CD4-positive, alpha-beta memory T cell (primary cell): Measurements from ENCODE around the gene ODC1. TPM values are rescaled to one million over a fixed set of nuclear protein-coding genes. Genes with fewer than 3 reads are reported as not detected.

Experiments used
- CTCF ChIA-PET: fragments of 350-600 bp; sonication (Branson Sonifier 250); formaldehyde crosslinking; loops from one replicate; lab custom pipeline; 2021; ENCODE audit warnings: inconsistent platforms; ENCODE audit not compliant: partially characterized antibody; lab: Charles Lee
- POLR2A ChIA-PET: fragments of 350-600 bp; sonication (Branson Sonifier 250); formaldehyde crosslinking; loops from one replicate; lab custom pipeline; 2021; ENCODE audit not compliant: partially characterized antibody; lab: Charles Lee
- DNase-seq, 5 donors: peaks; one replicate each; pipeline versions ENCODE4 v3.0.0 to v3.0.0-alpha.2; 2020 to 2022; ENCODE audit warnings: mixed read lengths in 1 of 5
- H3K27ac ChIP-seq: one replicate; pipeline ENCODE4 v1.7.0; 2013; ENCODE audit warnings: low read depth, low read length
- H3K27me3 ChIP-seq: 2 replicates; pipeline ENCODE4 v1.7.0; 2013; ENCODE audit warnings: mild to moderate bottlenecking, low read length, moderate library complexity; ENCODE audit not compliant: insufficient read depth
- H3K36me3 ChIP-seq: 2 replicates; pipeline ENCODE4 v1.7.0; 2013; ENCODE audit warnings: mild to moderate bottlenecking, low read length, moderate library complexity; ENCODE audit not compliant: insufficient read depth
- H3K4me1 ChIP-seq: 2 replicates; pipeline ENCODE4 v1.7.0; 2013; ENCODE audit warnings: mild to moderate bottlenecking, low read length, moderate library complexity; ENCODE audit not compliant: insufficient read depth
- H3K4me3 ChIP-seq, 2 donors: one replicate each; pipeline ENCODE4 v1.7.0; 2013; ENCODE audit warnings: low read length in 2 of 2, mild to moderate bottlenecking in 1 of 2
- H3K9me3 ChIP-seq, 2 donors: one replicate each; pipeline ENCODE4 v1.7.0; 2013; ENCODE audit warnings: low read length in 2 of 2, control low read depth in 1 of 2; ENCODE audit not compliant: control insufficient read depth in 1 of 2
- H3K27ac Mint-ChIP-seq, 7 donors: one replicate each; pipeline ENCODE4 v1.8.0; 2020 to 2021; ENCODE audit warnings: mixed read lengths in 7 of 7, mild to moderate bottlenecking in 6 of 7, inconsistent platforms in 3 of 7, moderate library complexity in 3 of 7
- H3K27me3 Mint-ChIP-seq, 2 donors: one replicate each; pipeline ENCODE4 v1.8.0; 2020 to 2021; ENCODE audit warnings: mixed read lengths in 2 of 2
- H3K36me3 Mint-ChIP-seq, 2 donors: one replicate each; pipeline ENCODE4 v1.8.0; 2020 to 2021; ENCODE audit warnings: mixed read lengths in 2 of 2, inconsistent platforms in 1 of 2, mild to moderate bottlenecking in 1 of 2
- H3K4me1 Mint-ChIP-seq, 4 donors: one replicate each; pipeline ENCODE4 v1.8.0; 2020 to 2021; ENCODE audit warnings: mixed read lengths in 4 of 4, mild to moderate bottlenecking in 1 of 4
- H3K4me3 Mint-ChIP-seq, 8 donors: one replicate each; pipeline ENCODE4 v1.8.0; 2020 to 2021; ENCODE audit warnings: mixed read lengths in 8 of 8, mild to moderate bottlenecking in 7 of 8, moderate library complexity in 6 of 8, inconsistent platforms in 3 of 8
- H3K9me3 Mint-ChIP-seq, 8 donors: one replicate each; pipeline ENCODE4 v1.8.0; 2020 to 2021; ENCODE audit warnings: mixed read lengths in 8 of 8, mild to moderate bottlenecking in 5 of 8, inconsistent platforms in 3 of 8, moderate library complexity in 1 of 8
- intact Hi-C: fragments of 100-400 bp; cut with micrococcal nuclease; formaldehyde crosslinking; loops from one replicate; pipeline ENCODE4 v1.15.1; 2023
- polyA plus RNA-seq, 2 donors: library from polyadenylated mRNA; unstranded; fragments of 300-500 nt; fragmentation: Illumina TruSeq; gene quantifications; one replicate each; pipeline ENCODE4 v1.2.3, GENCODE V29; 2021
- total RNA-seq, 2 experiments: library from RNA; stranded (reverse); gene quantifications; one replicate each; pipeline ENCODE4 v1.2.3, GENCODE V29; 2021

Gene ODC1
- total and polyA plus RNA-seq, 4 experiments from 2014 or later, result 32.5 to 63.5 (median 44.8) TPM

DNA sequence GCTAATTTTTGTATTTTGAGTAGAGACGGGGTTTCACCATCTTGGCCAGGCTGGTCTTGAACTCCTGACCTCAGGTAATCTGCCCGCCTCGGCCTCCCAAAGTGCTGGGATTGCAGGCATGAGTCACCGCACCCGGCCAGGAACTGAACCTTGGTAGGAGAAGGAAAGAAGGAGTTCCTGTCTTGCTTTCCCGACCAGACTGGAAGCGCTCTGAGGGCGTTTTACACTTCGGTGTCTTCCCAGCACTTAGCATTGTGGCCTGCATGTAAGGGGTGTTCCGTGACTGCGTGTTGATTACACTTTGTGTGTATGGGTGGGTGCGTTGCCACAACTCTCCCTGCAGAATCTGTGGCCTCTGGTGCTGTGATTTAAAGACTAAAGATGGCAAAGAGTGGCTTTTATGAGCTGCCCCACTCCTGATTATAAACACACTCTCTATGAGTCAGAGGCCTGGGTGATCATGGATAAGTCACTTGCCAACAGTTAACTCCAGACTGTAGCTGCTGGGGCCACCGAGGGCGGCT, 46.0 kb downstream of the ODC1 start:
- no peak overlapping the region for H3K4me3 ChIP-seq
- ChIA-PET CTCF (interaction anchor here (1.3 to 11.4 kb wide), 5 partner anchors 8 to 97 kb away, joined by 3 to 208 read pairs (median 4); partner anchors contain the start of gene HPCAL1), POLR2A (interaction anchor here (1.4 to 1.5 kb wide), 2 partner anchors 19 to 71 kb away, joined by 4 to 7 read pairs; no protein-coding TSS in a partner anchor)
- H3K36me3 ChIP-seq, result peaks cover 11% of the 10 kb centered on the region
- H3K36me3 Mint-ChIP-seq, result peaks cover 25 to 29% of the 10 kb centered on the region in 2 donors
- DNase-seq, result no peak
- peak overlapping the region in 1 of 8 donors; percentile 5 for H3K4me3 Mint-ChIP-seq
- intact Hi-C loops, result no loop called here
- H3K9me3 ChIP-seq, result no peaks in the 10 kb centered on the region
- no peaks in the 10 kb centered on the region for H3K27me3 ChIP-seq
- peak overlapping the region in 5 of 7 donors; percentile 27 to 78 (median 35) for H3K27ac Mint-ChIP-seq
- no peak overlapping the region for H3K27ac ChIP-seq
- H3K4me1 Mint-ChIP-seq, result peaks cover 23 to 48% (median 37%) of the 10 kb centered on the region in 4 donors
- H3K27me3 Mint-ChIP-seq, result no peaks in the 10 kb centered on the region
- H3K9me3 Mint-ChIP-seq, result peaks cover 0 to 4% (median 0%) of the 10 kb centered on the region in 8 donors
- H3K4me1 ChIP-seq, result peaks cover 40% of the 10 kb centered on the region

DNA sequence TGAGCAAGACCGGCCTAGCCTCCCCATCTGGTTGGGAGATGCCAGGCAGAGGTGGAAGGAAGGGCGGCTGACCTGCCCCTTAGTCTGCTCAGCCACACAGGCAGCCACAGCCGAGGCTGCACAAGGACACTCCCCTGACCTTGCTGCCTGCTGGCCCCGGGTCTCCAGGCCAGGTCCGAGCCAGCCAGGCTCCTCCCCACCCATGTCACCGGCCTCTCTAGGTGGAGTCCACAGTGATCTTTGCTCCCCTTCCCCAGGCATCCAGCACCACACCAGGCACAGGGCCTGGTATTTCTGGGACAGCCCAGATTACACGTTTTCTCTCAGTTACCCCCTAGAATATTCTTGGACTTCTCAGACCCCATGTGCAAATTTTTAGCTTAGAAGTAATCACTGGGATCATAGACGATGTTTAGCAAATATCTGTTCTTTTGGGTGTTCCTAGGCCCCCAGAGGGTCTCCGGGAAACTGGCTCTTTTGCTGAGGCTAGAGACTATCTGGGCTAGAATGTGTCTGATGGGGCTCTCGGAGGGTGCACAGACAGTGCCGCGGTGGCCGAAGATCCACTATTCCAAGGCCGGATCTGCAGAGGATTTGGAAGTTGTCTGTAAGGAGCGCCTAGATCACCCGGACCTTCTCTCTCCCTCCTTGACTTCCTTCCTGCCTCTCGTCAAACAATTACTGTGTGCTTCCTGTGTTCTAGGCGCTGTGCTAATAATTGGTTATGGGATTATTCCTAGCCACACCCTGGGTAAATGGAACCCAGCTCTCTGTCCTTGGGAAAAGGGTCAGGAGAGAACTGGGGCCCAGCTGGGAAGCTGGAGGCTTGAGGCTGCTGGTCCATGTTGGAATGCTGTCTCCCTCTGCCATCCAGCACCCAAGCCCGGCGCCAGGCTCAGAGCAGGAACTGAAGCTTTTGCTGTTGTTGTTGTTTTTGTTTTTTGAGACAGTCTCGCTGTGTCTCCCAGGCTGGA, 46.9 kb downstream of the ODC1 start:
- intact Hi-C loops, result no loop called here
- H3K9me3 ChIP-seq, result no peaks in the 10 kb centered on the region
- H3K36me3 ChIP-seq, result peaks cover 11% of the 10 kb centered on the region
- no peak overlapping the region for H3K4me3 ChIP-seq
- peaks cover 25 to 29% of the 10 kb centered on the region in 2 donors for H3K36me3 Mint-ChIP-seq
- H3K4me1 ChIP-seq, result peaks cover 32% of the 10 kb centered on the region
- H3K27me3 ChIP-seq, result no peaks in the 10 kb centered on the region
- peaks cover 17 to 40% (median 30%) of the 10 kb centered on the region in 4 donors for H3K4me1 Mint-ChIP-seq
- DNase-seq, result no peak
- ChIA-PET CTCF (interaction anchor here (1.5 to 11.4 kb wide), 4 partner anchors 9 to 96 kb away, joined by 3 to 208 read pairs (median 4); partner anchors contain the start of gene HPCAL1), POLR2A (interaction anchor here (1.5 kb wide), 1 partner anchor 18 kb away, joined by 4 read pairs; no protein-coding TSS in a partner anchor)
- peak overlapping the region in 7 of 8 donors; percentile 25 to 73 (median 37) for H3K4me3 Mint-ChIP-seq
- peaks cover 0 to 4% (median 0%) of the 10 kb centered on the region in 8 donors for H3K9me3 Mint-ChIP-seq
- no peaks in the 10 kb centered on the region for H3K27me3 Mint-ChIP-seq
- H3K27ac Mint-ChIP-seq, result peak overlapping the region; percentile 66 to 95 (median 90)
- H3K27ac ChIP-seq, result peak overlapping the region; percentile 4

DNA sequence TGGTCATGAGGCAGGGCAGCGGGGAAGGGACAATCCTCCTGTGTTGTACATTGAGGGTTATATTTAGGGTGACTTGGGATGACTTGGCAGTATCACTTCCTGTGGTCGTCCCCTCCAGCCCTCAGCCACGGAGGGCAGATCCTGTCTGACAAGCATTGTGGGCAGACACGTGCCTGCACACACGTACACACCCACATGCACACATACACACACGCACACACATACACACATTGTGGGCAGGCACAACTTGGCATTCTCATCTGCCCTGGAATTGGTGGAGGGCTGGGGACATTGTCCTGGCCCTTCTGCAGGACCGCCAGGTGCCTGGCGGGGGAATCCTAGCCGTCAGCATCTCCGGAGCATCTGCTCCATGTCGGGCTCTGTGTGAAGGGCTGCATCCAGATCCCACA, 47.6 kb downstream of the ODC1 start:
- H3K36me3 ChIP-seq, result peaks cover 11% of the 10 kb centered on the region
- H3K27ac ChIP-seq, result peak overlapping the region; percentile 8
- H3K9me3 ChIP-seq, result no peaks in the 10 kb centered on the region
- Mint-ChIP-seq H3K36me3 (peaks cover 25 to 29% of the 10 kb centered on the region in 2 donors), H3K4me3 (peak overlapping the region in 3 of 8 donors; percentile 21 to 52 (median 46)), H3K27ac (peak overlapping the region; percentile 66 to 94 (median 90)), H3K4me1 (peaks cover 20 to 42% (median 31%) of the 10 kb centered on the region in 4 donors), H3K27me3 (no peaks in the 10 kb centered on the region), H3K9me3 (peaks cover 0 to 4% (median 0%) of the 10 kb centered on the region in 8 donors)
- ChIA-PET CTCF (interaction anchor here (0.7 to 1.5 kb wide), 3 partner anchors 9 to 258 kb away, joined by 4 to 6 read pairs (median 5); no protein-coding TSS in a partner anchor), POLR2A (no interaction called here)
- no peak overlapping the region for H3K4me3 ChIP-seq
- intact Hi-C loops, result no loop called here
- DNase-seq, result no peak
- peaks cover 26% of the 10 kb centered on the region for H3K4me1 ChIP-seq
- H3K27me3 ChIP-seq, result no peaks in the 10 kb centered on the region

DNA sequence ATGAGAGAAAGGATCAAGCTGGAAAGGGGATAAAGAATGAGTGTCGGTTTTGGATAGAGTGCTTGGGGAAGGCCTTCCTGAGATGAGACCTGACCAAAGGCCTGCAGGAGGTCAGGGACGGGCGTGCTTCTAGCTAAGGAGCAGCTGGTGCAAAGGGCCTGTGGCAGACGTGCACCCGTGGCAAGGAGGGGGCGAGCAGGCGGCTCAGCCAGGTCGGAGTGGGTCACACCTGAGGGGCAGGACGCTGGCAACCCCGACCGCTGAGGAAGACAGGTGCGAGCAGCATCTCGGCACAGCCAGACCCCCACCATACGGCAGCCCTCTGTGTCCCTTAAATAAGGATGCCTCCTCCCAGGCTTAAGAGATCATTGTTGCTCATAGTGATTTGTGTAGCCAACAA, 48.1 kb downstream of the ODC1 start:
- Histone ChIP-seq H3K4me1 (peaks cover 22% of the 10 kb centered on the region), H3K36me3 (peaks cover 11% of the 10 kb centered on the region), H3K27ac (peak overlapping the region; percentile 8), H3K27me3 (no peaks in the 10 kb centered on the region), H3K4me3 (no peak overlapping the region), H3K9me3 (no peaks in the 10 kb centered on the region)
- CTCF ChIA-PET, result interaction anchor here (0.7 to 1.1 kb wide), 3 partner anchors 9 to 257 kb away, joined by 3 to 6 read pairs (median 4); no protein-coding TSS in a partner anchor
- Mint-ChIP-seq H3K4me1 (peaks cover 22 to 46% (median 33%) of the 10 kb centered on the region in 4 donors), H3K4me3 (peak overlapping the region in 1 of 8 donors; percentile 21), H3K27me3 (no peaks in the 10 kb centered on the region), H3K9me3 (peaks cover 0 to 4% (median 0%) of the 10 kb centered on the region in 8 donors), H3K27ac (peak overlapping the region; percentile 37 to 96 (median 91)), H3K36me3 (peaks cover 25 to 29% of the 10 kb centered on the region in 2 donors)
- DNase-seq, result no peak
- POLR2A ChIA-PET, result no interaction called here
- intact Hi-C loops, result no loop called here

DNA sequence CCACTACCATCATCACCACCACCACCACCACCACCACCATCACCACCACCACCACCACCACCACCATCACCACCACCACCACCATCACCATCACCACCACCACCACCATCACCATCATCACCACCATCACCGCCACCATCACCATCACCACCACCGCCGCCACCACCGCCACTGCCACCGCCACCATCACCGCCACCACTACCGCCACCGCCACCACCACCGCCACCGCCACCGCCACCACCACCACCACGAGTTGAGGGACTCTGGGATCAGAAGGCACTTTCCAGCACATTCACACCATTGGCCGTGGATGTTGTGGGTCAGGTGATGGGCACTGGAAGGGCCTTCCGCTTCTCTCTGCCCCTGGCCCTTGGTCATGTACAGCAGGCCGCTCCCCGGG, 48.8 kb downstream of the ODC1 start:
- Histone ChIP-seq H3K27ac (no peak overlapping the region), H3K9me3 (no peaks in the 10 kb centered on the region), H3K27me3 (no peaks in the 10 kb centered on the region), H3K4me1 (peaks cover 22% of the 10 kb centered on the region), H3K4me3 (no peak overlapping the region), H3K36me3 (peaks cover 11% of the 10 kb centered on the region)
- Mint-ChIP-seq H3K27me3 (no peaks in the 10 kb centered on the region), H3K27ac (peak overlapping the region in 3 of 7 donors; percentile 66 to 96 (median 80)), H3K4me1 (peaks cover 25 to 48% (median 35%) of the 10 kb centered on the region in 4 donors), H3K9me3 (peaks cover 0 to 4% (median 0%) of the 10 kb centered on the region in 8 donors), H3K4me3 (no peak overlapping the region), H3K36me3 (peaks cover 25 to 29% of the 10 kb centered on the region in 2 donors)
- POLR2A ChIA-PET, result no interaction called here
- CTCF ChIA-PET, result interaction anchor here (0.9 to 1.1 kb wide), 2 partner anchors 9 to 257 kb away, joined by 3 to 6 read pairs; no protein-coding TSS in a partner anchor
- intact Hi-C loops, result no loop called here
- DNase-seq, result no peak

DNA sequence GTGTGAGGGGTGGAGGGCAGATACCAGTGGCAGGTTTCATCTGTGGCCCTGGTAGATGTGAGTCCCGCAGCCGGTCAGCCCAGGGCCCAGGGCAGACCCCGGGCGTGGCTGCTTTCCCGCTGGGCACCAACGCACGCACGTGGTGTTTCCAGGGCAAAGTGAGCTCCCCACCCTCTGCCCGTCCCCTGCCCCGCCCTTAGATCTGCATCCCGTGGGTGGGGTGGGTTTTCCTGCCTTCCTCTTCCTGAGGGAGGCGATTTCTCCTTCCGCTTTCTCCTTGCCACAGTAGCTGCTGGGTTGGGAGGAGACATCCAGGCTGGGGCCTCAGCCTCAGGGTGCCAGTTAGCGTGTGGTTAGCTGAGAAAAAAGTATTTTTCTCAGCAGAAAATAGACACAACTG, 49.6 kb downstream of the ODC1 start:
- peaks cover 11% of the 10 kb centered on the region for H3K36me3 ChIP-seq
- H3K27me3 ChIP-seq, result no peaks in the 10 kb centered on the region
- H3K9me3 ChIP-seq, result no peaks in the 10 kb centered on the region
- Mint-ChIP-seq H3K4me3 (no peak overlapping the region), H3K27ac (peak overlapping the region in 5 of 7 donors; percentile 46 to 83 (median 72)), H3K27me3 (no peaks in the 10 kb centered on the region), H3K36me3 (peaks cover 19 to 29% of the 10 kb centered on the region in 2 donors), H3K9me3 (peaks cover 0 to 4% (median 0%) of the 10 kb centered on the region in 8 donors), H3K4me1 (peaks cover 23 to 52% (median 35%) of the 10 kb centered on the region in 4 donors)
- ChIA-PET CTCF (interaction anchor here (5.2 kb wide), 1 partner anchor 10 kb away, joined by 28 read pairs; no protein-coding TSS in a partner anchor), POLR2A (no interaction called here)
- DNase-seq, result no peak
- H3K27ac ChIP-seq, result no peak overlapping the region
- H3K4me1 ChIP-seq, result peaks cover 24% of the 10 kb centered on the region
- H3K4me3 ChIP-seq, result no peak overlapping the region
- intact Hi-C loops, result no loop called here
